Muscle layer of duodenum (tissue), 2 donors: Measurements from ENCODE around the gene VPREB3.

Source experiments
- H3K27ac ChIP-seq: one replicate; pipeline ENCODE4 v1.7.0; 2013; ENCODE audit warnings: mild to moderate bottlenecking, low read length
- H3K27me3 ChIP-seq: one replicate; pipeline ENCODE4 v1.7.0; 2013; ENCODE audit warnings: low read depth, mild to moderate bottlenecking, control low read depth, low read length
- H3K36me3 ChIP-seq, 2 donors: one replicate each; pipeline ENCODE4 v1.7.0; 2013; ENCODE audit warnings: low read length in 2 of 2, control low read depth in 1 of 2, mild to moderate bottlenecking in 1 of 2; ENCODE audit not compliant: insufficient read depth in 2 of 2, control insufficient read depth in 1 of 2
- H3K4me1 ChIP-seq, 2 donors: one replicate each; pipeline ENCODE4 v1.7.0; 2013; ENCODE audit warnings: low read length in 2 of 2, mild to moderate bottlenecking in 2 of 2, control low read depth in 1 of 2, moderate library complexity in 1 of 2; ENCODE audit not compliant: insufficient read depth in 2 of 2, control insufficient read depth in 1 of 2
- H3K4me3 ChIP-seq, 2 donors: one replicate each; pipeline ENCODE4 v1.7.0; 2013; ENCODE audit warnings: low read length in 2 of 2, low read depth in 1 of 2, mild to moderate bottlenecking in 1 of 2
- H3K9me3 ChIP-seq, 2 donors: one replicate each; pipeline ENCODE4 v1.7.0; 2013; ENCODE audit warnings: low read length in 2 of 2, control low read depth in 1 of 2, mild to moderate bottlenecking in 1 of 2; ENCODE audit not compliant: control insufficient read depth in 1 of 2
- donor health status: healthy.

Gene VPREB3

DNA sequence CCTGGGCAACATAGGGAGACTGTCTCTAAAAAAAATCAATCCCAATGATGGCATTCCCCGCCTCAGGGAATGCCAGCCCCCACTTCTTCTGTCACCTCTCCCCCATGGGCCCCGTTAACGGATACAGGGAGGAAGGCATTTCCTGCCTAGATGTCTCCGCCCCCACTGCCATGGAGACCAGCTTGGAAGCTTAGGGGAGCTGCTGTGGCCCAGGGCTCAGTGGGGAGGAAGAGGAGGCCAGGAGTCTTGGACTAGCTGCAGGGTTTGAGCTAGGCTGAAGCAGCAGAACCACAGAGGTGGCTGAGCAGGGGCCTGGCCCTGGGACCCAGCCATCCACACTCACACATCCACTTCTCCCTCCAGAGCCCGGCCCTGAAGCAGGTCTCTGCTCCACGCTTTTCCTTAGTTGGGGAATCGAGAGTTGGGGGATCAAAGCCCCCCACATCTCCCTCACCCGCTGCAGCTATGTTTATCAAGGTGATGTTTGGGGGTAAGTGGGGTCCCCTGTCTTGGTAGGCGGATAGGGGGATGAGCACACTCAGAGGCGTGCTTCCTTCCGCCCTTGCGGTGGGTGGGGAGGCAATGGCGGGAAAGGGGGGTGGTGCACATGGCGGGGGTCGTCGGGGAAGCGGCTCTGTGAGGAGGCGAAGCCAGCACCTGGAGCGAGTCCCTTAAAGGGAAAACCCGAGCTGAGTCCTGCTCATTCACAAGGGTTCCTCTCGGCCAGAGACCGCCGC, 8.8 kb upstream of the VPREB3 start, which contains the start of gene C22orf15:
Gene C22orf15, plus strand, starts transcription at position 149 of the 737 bp plus-strand sequence. Its CDS starts 317 bp downstream, at position 466.
- no peak within 1 kb of the TSS for H3K27ac ChIP-seq
- H3K27me3 ChIP-seq = no peaks in the 10 kb centered on the region
- peaks cover 0 to 4% of the 10 kb centered on the region in 2 donors for H3K36me3 ChIP-seq
- H3K4me3 ChIP-seq = peak within 1 kb of the TSS in 1 of 2 donors; percentile 53
- H3K4me1 ChIP-seq = peaks cover 0 to 44% of the 10 kb centered on the region in 2 donors
- H3K9me3 ChIP-seq = no peaks in the 10 kb centered on the region

- no peaks in the 10 kb centered on the region for H3K36me3 ChIP-seq
- no peaks in the 10 kb centered on the region for H3K9me3 ChIP-seq
- no peaks in the 10 kb centered on the region for H3K27me3 ChIP-seq
- no peak overlapping the region for H3K27ac ChIP-seq
- no peak overlapping the region for H3K4me3 ChIP-seq
- H3K4me1 ChIP-seq = peaks cover 0 to 24% of the 10 kb centered on the region in 2 donors
Measured at GRCh38 chr22:23760056-23760455, 5.8 kb upstream of the VPREB3 start.

GRCh38 chr22:23759566-23759965, 5.3 kb upstream of the VPREB3 start:
- Histone ChIP-seq H3K27ac (no peak overlapping the region), H3K27me3 (no peaks in the 10 kb centered on the region), H3K4me1 (peaks cover 0 to 19% of the 10 kb centered on the region in 2 donors), H3K36me3 (no peaks in the 10 kb centered on the region), H3K4me3 (no peak overlapping the region), H3K9me3 (no peaks in the 10 kb centered on the region)

GRCh38 chr22:23756891-23757290, 2.7 kb upstream of the VPREB3 start:
- Histone ChIP-seq H3K4me1 (peaks cover 0 to 3% of the 10 kb centered on the region in 2 donors), H3K27ac (no peak overlapping the region), H3K9me3 (no peaks in the 10 kb centered on the region), H3K27me3 (no peaks in the 10 kb centered on the region), H3K36me3 (no peaks in the 10 kb centered on the region), H3K4me3 (no peak overlapping the region)

DNA sequence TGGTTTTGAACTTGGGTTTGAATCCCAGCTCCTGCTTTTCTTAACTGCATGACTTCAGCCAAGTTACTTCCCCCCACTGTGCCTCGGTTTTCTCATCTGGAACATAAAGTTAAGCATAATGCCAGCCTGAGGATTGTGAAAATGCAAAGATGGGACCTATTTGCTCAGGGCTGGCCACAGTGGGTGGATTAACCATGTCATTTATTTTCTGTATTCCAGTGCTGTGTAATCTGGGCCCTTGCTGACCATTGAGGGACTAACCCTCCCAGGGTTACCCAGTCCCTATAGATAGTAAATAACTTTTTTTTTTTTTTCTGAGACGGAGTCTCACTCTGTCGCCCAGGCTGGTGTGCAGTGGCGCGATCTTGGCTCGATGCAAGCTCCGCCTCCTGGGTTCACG, 1.5 kb upstream of the VPREB3 start:
- H3K36me3 ChIP-seq = no peaks in the 10 kb centered on the region
- no peak overlapping the region for H3K4me3 ChIP-seq
- H3K27ac ChIP-seq = no peak overlapping the region

DNA sequence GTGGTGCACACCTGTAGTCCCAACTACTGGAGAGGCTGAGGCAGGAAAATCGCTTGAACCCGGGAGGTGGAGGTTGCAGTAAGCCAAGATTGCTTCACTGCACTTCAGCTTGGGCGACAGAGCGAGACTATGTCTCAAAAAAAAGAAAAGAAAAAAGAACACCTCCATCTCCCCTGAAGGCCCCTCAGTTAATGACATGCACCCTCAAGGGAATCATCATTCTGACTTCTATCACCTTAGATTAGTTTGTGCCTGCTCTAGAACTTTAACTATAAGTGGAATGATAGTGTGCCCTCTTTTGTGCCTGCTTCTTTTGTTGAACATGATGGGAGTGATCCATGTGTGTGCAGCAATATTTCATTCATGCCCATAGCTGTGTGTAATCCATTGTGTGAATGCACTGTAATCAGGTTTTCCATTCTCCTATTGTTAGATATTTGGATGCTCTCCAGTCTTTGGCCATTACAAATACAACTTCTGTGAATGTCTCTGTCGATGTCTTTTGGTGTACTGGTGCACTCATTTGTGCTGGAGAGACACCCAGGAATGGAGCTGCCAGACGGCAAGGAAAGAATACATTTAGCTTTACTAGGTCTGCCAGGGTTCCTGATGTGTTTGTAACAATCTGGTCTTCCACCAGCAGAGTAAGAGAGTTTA, 883 bp upstream of the VPREB3 start:
- peaks cover 2 to 13% of the 10 kb centered on the region in 2 donors for H3K4me1 ChIP-seq
- no peaks in the 10 kb centered on the region for H3K9me3 ChIP-seq
- no peak overlapping the region for H3K4me3 ChIP-seq
- H3K27me3 ChIP-seq = no peaks in the 10 kb centered on the region
- H3K27ac ChIP-seq = no peak overlapping the region
- H3K36me3 ChIP-seq = no peaks in the 10 kb centered on the region

More for the DNA sequence above, 1.5 kb upstream of the VPREB3 start:
- no peaks in the 10 kb centered on the region for H3K27me3 ChIP-seq
- H3K4me1 ChIP-seq = peaks cover 0 to 7% of the 10 kb centered on the region in 2 donors
- H3K9me3 ChIP-seq = no peaks in the 10 kb centered on the region

- H3K36me3 ChIP-seq = no peaks in the 10 kb centered on the region
- no peak overlapping the region for H3K4me3 ChIP-seq
- H3K27me3 ChIP-seq = no peaks in the 10 kb centered on the region
- peaks cover 7 to 19% of the 10 kb centered on the region in 2 donors for H3K4me1 ChIP-seq
- no peak overlapping the region for H3K27ac ChIP-seq
- no peaks in the 10 kb centered on the region for H3K9me3 ChIP-seq
Measured at GRCh38 chr22:23753385-23753784, 840 bp downstream of the VPREB3 start.

DNA sequence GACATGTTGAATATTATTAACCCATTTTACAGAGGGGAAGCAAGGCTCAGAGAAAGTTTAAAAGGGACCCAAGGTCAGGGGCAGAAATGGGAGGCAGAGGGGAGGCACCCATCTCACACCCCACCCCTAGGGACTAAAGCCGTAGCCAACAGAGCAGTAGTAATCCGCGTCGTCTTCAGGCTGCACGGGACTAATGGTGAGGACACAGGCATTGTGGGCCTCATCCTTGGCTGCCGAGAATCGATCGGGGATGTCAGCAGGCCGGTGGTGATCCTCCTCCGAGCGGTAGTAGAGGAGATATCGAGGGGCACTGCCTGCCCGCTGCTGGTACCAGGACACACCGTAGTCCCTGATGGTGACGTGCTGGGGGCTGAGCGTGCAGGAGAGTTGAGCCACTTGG, 1.5 kb downstream of the VPREB3 start:
- no peak overlapping the region for H3K4me3 ChIP-seq
- no peaks in the 10 kb centered on the region for H3K27me3 ChIP-seq
- no peaks in the 10 kb centered on the region for H3K9me3 ChIP-seq
- no peaks in the 10 kb centered on the region for H3K36me3 ChIP-seq
- H3K4me1 ChIP-seq = peaks cover 7 to 19% of the 10 kb centered on the region in 2 donors
- no peak overlapping the region for H3K27ac ChIP-seq

- Histone ChIP-seq H3K27ac (no peak overlapping the region), H3K4me3 (no peak overlapping the region)
Measured at GRCh38 chr22:23752090-23752691, 2.0 kb downstream of the VPREB3 start.

GRCh38 chr22:23751441-23751996, 2.7 kb downstream of the VPREB3 start:
- H3K27ac ChIP-seq = peak overlapping the region; percentile 80
- no peaks in the 10 kb centered on the region for H3K36me3 ChIP-seq
- no peaks in the 10 kb centered on the region for H3K9me3 ChIP-seq
- peak overlapping the region; percentile 70 to 77 for H3K4me3 ChIP-seq
- peaks cover 7 to 19% of the 10 kb centered on the region in 2 donors for H3K4me1 ChIP-seq
- H3K27me3 ChIP-seq = no peaks in the 10 kb centered on the region

More at GRCh38 chr22:23752090-23752691, 2.0 kb downstream of the VPREB3 start:
- no peaks in the 10 kb centered on the region for H3K36me3 ChIP-seq
- H3K9me3 ChIP-seq = no peaks in the 10 kb centered on the region
- no peaks in the 10 kb centered on the region for H3K27me3 ChIP-seq
- H3K4me1 ChIP-seq = peaks cover 7 to 19% of the 10 kb centered on the region in 2 donors
